ENCODE results near the gene CCSER1. TPM values are rescaled to one million over a fixed set of nuclear protein-coding genes. Genes with fewer than 3 reads are reported as not detected.
A peak's percentile ranks its signal among the peaks of the same experiment; 100 is the strongest.
"Not testable (repeated sequence)": the region's sequence is repeated elsewhere in the genome, so short reads cannot be mapped to it uniquely, and the experiment has no call there.

The CCSER1 gene
- total RNA-seq, 1 donor from 2014 or later = 0.23 TPM

DNA sequence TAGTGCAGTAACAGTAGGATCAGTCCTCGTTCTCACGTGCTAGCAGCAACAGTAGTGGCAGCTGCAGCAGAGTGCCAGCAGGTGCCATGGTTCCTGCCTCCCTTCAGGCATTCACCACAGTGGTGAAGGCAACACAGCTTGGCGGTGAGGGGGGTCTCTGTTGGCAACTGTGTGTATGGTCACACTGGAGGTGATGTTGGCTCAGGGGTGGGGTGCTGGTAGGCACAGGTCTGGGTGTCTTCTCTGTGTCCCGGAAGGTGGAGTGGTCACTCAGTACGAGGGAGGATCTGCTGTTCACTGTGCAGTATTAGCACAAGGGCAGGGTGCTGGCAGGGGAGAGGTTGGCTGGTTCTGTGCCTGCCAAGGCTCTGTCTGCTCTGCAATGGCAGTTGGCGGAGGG is 671.8 kb downstream of the CCSER1 start:
- DNase-seq (ENCODE audit: low spot score) = no peak
- no peak for ATAC-seq

DNA sequence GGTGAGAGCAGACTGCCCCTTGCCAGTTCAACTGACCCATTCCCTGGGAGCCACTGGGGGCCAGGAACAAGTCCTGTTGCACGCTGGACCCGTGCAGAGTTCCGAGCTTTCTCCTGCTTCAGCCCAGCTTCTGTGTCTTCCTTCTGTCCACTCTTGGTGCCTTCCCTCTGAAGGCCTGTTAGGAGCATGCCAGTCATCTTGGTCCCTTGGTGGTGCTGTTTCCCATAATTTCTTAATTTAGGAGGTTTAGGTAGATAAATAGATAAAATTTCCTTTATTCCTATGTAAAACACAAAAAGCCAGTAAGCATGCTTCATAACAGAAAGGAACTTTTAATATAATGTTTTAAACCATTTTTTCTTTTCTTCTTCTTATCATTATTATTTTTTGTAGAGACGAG is 672.7 kb downstream of the CCSER1 start:
- no peak for DNase-seq (ENCODE audit: low spot score)

DNA sequence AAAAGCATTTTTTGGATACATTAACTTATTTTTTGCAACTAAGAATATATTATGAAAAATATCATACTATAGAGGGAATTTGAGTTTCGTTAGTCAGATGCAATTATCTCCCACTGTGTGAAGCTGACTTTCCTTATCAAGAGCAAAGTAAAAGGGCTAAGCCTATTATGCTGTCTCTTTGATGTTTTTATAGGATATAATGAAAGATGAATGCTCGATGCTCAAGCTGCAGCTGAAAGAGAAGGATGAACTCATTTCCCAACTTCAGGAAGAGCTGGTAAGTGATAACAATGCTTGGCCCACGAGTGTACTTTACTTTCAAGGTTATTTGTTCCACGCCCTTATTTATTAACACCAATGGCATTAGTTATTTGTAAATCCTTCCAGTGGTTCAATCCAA is 688.4 kb downstream of the CCSER1 start:
- DNase-seq (ENCODE audit: low spot score) (no peak), ATAC-seq (no peak)

More for the DNA sequence above, 672.7 kb downstream of the CCSER1 start:
- no peak for ATAC-seq

DNA sequence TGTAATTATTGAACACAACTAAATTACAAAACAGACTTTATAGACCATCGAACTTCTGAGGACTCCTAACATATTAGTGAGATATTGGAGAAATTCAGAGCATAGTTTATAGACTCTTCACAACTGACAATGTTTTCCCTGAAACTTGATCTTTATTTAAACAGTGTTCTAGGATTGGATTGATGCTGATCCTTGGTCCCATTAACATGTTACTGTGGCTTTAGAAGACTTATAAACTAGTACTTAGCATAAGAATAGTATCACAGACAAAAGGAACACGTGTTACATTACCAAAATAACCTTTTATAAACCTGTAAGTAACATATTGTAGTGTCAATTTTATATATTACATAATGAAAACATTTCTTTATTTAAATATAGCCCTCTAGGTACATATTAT is 689.6 kb downstream of the CCSER1 start:
- no peak for ATAC-seq

DNA sequence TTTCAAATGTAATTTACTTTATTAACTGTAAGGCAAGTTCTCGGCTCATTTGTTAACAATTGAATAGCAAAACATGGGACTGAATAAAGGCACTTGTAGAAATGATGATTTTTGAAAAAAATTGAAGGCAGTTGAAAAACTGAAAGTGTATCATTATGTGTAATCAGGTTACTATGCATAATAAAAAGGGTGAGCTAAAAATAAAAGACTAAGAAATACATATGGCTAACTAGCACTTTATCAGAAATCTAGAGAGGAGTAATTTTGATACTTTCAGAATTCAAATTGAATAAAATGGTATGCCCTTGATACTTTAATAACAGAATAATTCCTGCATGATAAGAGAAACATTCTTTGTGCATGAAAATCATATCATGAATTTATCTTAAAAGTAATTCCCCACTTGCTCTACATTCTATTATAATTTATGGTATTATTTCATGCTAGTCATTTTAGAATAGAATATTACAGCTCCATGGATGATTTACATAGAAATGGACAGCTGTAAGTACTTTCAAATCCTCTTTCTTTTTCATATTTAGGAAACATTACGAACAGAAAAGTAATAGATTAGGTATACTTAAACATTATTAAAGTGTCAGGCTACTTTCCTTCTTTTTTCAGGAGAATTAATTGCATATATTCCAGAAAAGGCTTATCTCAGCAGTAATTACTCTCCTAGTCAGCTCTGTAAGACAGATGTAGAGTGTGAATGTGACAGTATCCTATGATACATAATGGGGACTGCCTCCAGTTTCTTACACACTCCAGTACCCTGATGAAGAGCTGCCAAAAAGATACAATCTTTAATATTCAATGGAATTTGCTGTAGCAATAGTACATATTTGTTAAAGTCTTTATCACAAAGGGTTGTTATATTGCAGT is 697.3 kb downstream of the CCSER1 start:
- DNase-seq (ENCODE audit: low spot score) (no peak), ATAC-seq (no peak)

More for the DNA sequence above, 689.6 kb downstream of the CCSER1 start:
- DNase-seq (ENCODE audit: low spot score) = no peak

DNA sequence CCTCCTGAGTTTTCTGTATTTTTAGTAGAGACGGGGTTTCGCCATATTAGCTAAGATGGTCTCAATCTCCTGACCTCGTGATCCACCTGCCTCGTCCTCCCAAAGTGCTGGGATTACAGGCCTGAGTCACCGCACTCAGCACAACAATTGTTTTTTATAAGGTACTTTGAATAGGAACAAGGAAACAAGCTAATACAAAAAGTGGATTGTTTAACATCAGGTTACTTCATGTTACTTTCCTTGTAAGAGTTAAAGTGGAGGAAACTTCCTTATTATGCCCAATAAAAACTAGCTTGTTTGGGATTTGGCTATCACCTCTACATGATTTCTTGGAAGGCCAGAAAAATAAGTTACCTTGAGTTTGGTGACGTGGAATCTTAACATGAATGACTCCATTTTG is 698.7 kb downstream of the CCSER1 start:
- ATAC-seq = no peak

DNA sequence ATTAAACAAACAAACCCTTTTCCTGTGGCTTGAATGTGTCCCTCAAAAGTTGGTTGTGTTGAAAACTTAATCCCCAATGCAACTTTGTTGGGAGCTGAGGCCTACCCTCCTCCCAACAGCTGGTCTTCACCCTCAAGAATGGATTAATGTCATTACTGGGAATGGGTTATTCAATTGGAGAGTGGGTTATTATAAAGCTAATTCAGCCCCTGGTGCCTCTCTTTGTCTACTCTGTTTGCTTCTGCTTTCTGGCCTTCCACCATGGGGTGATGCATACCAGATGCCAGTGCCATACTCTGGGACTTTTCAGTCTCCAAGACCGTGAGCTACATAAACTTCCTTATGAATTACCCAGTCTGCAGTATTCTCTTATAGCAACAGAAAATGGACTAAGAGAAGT is 706.5 kb downstream of the CCSER1 start:
- ATAC-seq = no peak
- DNase-seq (ENCODE audit: low spot score) = no peak

More for the DNA sequence above, 698.7 kb downstream of the CCSER1 start:
- DNase-seq (ENCODE audit: low spot score) = no peak

DNA sequence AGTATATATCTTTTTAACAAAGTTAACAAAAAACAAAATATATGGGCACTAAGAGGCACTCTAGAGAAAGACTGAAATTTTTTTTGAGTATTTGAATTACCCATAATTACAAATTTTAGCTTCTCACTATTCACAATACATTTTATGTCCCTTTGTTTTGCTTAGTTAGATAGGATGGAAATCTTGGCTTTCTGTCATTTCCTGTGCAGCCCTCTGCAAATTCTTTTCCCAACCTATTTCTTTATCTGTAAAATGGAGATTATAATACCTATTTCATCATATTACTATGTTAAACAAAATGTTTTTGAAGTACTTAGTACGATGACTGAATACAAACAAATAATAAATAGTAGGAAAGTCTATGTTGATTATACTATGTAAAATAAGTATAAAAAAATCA is 710.0 kb downstream of the CCSER1 start:
- DNase-seq (ENCODE audit: low spot score) = no peak
- no peak for ATAC-seq

DNA sequence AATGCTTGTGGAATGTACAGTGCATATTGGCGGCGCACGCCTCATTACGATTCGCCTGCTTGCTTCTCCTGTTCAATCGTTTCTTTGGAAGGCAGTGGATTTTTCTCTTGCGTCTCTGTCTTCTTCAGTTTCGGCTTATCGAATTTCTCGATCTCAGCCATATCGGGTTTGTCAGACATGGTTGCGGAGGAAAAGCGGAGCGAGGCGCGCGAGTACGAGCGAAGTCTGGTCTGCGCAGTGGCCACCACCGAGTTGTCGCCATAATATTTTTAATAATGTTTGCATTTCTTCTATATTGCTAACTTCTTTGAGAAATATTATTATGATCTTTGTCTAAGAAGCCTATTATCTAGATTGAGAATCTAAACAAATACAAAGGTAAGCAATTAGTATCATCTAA is 711.7 kb downstream of the CCSER1 start:
- DNase-seq (ENCODE audit: low spot score); ATAC-seq: not testable (repeated sequence)

DNA sequence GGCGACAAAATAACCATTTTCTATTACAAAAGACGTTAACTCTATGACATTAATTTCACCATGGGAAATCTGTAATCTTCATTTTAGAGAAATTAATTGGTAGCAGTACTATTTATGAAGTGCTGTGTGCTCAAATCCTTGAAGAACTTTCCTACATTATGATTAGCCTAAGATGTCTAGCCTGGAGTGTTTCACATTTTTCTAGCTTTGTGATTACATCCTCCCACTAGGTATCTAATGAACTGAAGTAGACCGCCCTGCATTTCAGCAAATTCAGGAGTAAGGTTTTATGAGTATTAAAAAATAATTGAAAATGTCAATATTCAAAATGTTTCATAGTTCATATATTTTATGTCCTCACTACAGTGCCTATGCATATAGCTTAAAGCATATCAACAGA is 713.1 kb downstream of the CCSER1 start:
- DNase-seq (ENCODE audit: low spot score) = no peak

DNA sequence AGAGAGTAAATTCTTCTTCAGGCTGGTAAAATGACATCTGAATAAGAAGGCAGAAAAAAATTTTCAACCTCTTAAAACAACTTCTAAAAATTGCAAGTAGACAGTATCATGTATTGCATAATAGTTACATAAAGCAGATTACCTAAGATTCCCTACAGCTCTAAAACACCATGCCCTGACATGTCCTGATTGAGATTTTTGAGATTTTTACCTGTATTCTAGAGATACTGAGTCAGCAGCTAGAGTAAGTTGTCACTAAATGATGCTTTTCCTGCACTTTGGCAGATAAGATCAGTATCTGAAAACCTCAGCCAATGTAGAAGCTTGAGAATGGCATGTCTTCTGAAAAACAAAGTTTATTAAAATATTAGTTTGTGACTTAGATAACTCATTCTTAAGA is 713.6 kb downstream of the CCSER1 start:
- ATAC-seq (no peak), DNase-seq (ENCODE audit: low spot score) (no peak)

More for the DNA sequence above, 713.1 kb downstream of the CCSER1 start:
- no peak for ATAC-seq

DNA sequence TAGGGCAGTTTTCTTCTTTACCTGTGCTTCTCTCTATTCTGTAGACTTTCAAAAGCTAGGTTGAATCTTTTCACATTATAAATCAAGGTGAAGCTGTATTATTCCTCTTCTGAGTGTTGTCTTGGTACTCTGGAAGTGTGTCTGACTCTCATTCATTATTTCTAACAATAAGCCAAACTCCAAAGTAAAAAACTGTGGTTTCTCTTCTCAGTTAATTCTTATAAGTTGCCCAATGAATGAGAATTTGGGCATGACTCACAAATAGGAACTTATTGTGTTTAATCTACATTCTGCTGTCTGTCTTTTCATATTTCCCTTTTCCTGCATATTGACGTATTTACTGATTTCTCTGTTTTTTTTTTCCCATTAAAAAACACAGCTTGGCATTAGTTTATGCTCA is 714.5 kb downstream of the CCSER1 start:
- no peak for ATAC-seq

DNA sequence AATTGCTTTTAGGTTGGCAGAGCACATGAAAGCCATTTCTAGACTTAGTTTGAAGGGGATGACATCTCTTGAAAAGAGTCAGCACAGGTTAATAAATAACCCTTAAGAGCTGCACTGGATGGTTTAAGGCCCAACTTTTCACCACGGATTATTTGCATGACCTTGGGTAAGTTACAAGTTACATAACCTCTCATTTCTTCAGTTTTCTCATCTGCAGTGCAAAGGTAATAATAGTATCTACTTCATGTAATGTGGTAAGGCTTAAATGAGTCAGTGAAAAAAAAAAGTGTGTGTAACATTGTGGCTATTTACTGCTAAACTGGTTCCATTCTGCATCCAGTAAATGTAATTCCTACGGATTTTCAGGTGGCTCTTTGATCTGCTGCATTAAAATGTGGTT is 715.8 kb downstream of the CCSER1 start:
- ATAC-seq (peak; percentile 39), DNase-seq (ENCODE audit: low spot score) (no peak)

More for the DNA sequence above, 714.5 kb downstream of the CCSER1 start:
- no peak for DNase-seq (ENCODE audit: low spot score)

DNA sequence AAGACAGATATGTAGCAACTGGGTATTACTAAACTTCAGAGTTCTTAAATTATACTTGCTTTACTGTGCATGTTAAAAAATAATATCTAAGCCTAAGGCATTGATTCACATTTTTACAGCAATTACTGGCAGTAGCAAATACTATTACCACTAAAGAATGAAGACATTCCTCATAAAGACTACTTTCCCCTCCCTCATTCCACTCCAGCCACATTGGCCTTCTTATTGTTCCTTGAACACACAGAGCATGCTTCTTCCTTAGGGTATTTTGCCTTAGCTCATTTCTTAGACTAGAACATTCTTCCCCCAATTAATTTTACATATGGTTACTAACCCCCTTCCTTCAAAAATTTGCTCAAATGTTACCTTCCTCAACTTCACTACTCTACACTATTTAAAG is 717.0 kb downstream of the CCSER1 start:
- ATAC-seq (no peak), DNase-seq (ENCODE audit: low spot score) (no peak)

DNA sequence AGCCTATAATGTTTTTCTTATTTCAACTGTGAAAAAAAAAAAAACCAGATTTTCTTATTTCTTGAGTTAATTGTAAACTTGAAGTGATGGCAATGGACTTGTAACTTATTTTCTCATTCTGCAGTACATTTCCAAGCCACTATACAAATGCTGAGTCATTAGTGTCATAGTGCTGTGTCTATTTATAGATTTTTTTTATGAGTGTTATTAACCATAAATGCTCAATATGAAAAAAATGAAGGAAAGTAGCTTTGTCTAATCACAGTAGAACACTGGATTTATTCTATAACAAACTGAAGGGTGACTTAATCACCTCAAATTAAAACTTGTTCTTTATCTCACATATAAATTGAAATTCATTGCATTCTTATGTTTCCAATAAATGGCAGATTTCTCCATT is 718.6 kb downstream of the CCSER1 start:
- ATAC-seq (no peak), DNase-seq (ENCODE audit: low spot score) (no peak)

DNA sequence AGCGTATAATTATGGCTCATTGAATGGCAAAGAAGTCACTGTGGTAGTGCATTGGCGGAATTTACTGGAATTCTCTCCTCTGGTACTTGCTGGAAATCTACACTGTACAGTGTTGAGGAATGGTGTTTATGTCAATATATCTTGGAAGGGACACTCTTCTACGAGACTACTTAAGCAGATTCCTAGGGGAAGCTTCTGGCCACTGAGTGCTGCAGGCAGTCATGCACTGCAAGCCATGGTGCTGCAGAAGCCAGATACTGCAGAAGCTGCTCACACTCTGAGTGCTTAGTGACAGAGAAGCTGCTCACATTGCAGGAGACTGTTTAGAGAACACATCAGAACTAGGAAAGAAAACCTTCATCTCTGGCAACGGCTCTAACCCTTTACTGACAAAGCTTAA is 725.0 kb downstream of the CCSER1 start:
- no peak for DNase-seq (ENCODE audit: low spot score)
- no peak for ATAC-seq

DNA sequence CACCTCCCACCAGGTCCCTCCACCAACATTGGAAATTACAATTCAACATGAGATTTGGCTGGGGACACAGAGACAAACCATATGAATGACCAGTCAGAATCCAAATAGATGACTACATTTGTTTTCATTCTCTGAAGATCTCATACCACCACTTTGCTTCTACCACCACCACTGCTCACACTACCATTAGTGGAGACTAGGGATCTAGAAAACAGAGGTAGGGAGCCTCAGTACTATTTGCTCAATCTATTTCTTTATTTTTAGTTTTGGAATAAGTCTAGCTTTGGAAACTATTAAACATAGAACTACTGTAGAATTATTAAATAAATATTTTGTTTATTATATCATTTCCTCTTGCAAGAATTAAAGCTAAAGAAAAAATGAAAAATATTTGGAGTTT is 727.9 kb downstream of the CCSER1 start:
- ATAC-seq (no peak), DNase-seq (ENCODE audit: low spot score) (no peak)

DNA sequence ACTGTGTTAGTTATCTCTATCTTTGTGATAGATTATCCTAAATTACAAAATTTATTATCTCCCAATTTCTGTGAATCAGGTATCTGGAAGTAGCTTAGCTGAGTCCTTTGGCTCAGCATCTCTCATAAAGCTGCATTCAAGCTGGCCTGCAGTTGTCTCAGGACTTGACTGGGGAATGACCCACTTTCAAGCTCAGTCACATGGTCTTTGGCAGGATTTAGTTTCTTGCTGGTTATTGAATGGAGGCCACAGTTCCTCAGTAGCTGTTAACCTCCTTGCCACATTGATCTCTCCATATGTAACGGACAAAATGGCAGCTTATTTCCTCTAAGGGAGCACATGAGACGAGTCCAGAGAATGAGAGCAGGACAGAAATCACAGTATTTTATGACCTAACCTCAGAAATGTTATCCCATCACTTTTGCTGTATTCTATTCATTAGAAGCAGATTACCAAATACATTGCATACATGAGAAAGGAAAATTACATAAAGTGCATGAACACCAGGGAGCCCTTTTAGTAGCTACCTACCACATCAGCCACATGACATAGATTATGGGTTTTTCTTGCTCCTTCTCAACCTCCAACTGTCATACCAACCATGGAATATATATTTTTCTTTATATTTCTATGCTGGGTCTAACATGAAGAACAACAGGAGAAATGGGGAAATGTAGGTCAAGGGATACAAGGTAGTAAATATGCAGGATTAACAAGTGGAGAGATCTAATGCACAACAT is 730.1 kb downstream of the CCSER1 start:
- ATAC-seq (no peak), DNase-seq (ENCODE audit: low spot score) (no peak)

DNA sequence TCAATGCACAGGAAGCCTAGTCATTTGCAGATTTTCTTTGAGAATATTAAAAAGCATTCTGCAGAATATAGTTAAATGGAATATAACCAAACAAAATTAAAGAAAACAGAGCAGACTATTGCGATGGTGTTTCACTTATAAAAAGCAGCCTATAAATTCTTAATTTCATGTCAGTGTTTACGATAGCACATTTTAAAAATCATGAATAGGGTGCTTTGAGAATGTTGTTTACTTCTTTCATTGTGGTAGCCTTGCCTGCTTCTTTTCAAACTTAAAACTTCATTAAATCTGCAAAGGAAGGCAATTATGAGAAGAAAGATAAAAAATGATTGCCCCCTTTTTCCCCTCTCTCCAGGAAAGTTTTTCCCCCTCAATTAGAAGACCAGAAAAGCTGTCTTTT is 748.6 kb downstream of the CCSER1 start:
- ATAC-seq (no peak), DNase-seq (ENCODE audit: low spot score) (no peak)

DNA sequence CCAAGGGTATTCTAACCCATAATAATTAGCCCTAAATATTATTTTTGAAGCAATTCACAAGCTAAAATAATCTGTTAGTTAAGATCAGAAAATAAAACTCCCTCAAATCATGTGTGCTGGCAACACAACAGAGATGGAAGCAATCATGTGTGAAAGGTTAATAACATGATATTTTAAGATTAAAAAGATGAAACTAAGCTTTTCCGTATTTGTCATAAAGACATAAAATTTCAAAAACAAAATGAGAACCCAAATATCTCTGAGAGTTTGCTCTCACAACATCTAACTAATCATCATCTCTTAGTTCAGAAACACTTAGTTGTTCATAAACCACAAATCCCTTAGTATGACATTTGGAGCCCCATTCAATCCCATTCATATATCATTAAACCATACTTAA is 749.1 kb downstream of the CCSER1 start:
- DNase-seq (ENCODE audit: low spot score) (no peak), ATAC-seq (no peak)

DNA sequence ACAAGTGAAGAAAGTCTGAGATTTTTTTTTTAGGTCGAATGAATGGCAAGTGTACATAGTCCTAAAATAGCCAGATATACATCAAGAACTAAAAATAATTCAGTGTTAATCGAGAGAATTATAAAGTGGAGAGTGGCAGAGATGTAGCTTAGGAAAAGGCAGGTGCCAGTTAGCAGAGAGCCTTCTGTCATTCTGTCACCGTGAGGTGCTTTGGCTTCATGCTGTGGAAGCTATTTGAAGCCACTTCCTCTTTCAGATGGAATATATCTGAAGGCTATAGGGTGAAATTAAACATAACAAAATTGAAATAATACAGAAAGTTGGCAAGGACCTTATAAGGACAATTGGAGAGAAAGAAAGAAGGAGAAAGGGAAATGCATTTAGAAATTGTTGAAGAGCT is 756.3 kb downstream of the CCSER1 start:
- DNase-seq (ENCODE audit: low spot score) (no peak), ATAC-seq (no peak)

DNA sequence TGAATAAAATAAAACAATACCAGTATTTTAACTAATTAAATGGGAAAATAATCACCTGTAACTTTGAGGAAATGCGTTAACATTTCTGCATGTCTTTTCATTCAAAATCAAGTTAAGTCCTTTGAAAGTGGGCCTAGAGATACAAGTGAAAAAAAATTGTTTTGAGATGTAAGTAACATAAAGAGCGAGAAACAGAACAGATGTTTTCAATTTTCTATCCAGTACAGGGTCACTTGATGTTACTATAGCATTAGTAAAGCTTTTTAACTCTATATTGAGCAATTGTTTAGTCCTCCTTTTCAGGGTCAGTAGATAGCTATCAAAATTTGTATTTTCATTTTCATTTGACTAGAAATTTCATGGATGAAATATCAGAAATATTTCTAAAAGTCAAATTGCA is 761.4 kb downstream of the CCSER1 start:
- DNase-seq (ENCODE audit: low spot score) = no peak
- no peak for ATAC-seq

Data from left lobe of liver (tissue), 2 donors.